Measurements from ENCODE around the gene TEX9.
"Not testable (repeated sequence)": the region's sequence is repeated elsewhere in the genome, so short reads cannot be mapped to it uniquely, and the experiment has no call there.

The TEX9 gene

DNA sequence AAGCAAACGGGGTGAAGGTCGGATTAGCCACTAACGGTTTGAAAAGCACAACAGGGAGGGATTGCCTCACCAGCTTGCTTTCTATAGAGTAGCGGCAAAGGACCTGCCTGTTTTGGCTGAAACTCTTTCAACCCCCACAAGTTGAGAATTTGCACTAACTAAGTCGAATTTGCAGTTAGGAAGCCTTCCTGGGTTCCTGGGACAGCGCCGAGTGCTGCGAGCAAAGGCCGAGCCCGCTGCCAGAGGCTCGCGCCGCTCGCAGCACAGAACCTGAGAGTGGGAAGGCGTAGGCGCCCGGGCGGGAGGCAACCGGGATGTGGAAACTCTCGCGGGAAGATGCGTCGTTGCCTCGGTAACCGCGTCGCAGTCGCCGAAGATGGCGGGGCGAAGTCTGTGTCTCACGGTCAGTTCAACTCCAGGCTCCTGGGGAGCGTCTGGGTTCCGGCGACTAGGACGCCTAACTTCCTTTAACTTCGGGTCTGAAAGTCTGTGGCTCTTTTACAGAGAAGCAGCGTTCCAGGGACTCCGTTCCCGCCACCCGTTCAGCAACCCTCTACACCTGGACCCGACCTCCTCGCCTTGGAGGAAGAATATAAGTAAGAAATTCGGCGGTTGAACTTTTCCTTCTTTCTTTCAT, at the start of gene TEX9:
TEX9 (plus strand) TSS at position 352 of the 637 bp plus-strand sequence; CDS start at position 377, 25 bp downstream.
- Mint-ChIP-seq H3K4me1 (peaks cover 9% of the 10 kb centered on the region), H3K9me3 (peaks cover 6% of the 10 kb centered on the region), H3K27ac (no peak within 1 kb of the TSS), H3K27me3 (peaks cover 32% of the 10 kb centered on the region), H3K4me3 (peak within 1 kb of the TSS; percentile 79), H3K36me3 (ENCODE audit: low read depth) (no peaks in the 10 kb centered on the region)
- DNase-seq (peak; percentile 80), ATAC-seq (peak; percentile 98)

DNA sequence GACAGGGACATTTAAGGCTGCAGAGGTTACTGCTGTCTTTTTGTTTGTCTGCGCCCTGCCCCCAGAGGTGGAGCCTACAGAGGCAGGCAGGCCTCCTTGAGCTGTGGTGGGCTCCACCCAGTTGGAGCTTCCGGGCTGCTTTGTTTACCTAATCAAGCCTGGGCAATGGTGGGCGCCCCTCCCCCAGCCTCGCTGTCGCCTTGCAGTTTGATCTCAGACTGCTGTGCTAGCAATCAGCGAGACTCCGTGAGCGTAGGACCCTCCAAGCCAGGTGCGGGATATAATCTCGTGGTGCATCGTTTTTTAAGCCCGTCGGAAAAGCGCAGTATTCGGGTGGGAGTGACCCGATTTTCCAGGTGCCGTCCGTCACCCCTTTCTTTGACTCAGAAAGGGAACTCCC, 48.7 kb upstream of the TEX9 start:
- not testable (repeated sequence) for H3K27ac Mint-ChIP-seq

DNA sequence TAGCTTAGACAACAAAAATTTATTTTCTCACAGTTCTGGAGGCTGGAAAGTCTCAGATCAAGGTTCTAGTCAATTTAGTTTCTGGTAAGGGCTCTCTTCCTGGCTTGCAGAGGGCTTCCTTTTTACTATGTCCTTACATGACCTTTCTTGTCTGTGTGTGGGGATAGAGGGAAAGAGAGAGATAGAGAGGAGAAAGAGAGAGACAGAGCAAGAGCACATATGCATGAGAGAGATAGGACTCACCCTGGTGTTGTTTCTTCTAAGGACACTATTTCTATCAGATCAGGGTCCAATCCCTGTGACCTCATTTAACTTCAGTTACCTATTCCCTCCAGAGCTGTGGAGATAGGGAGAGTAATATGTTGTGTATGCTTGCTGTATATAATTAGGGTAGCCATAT, 44.9 kb upstream of the TEX9 start:
- no peak overlapping the region for H3K27ac Mint-ChIP-seq
- H3K4me3 Mint-ChIP-seq, result no peak overlapping the region
- ATAC-seq, result no peak
- H3K9me3 Mint-ChIP-seq, result peaks cover 9% of the 10 kb centered on the region
- peaks cover 2% of the 10 kb centered on the region for H3K27me3 Mint-ChIP-seq
- no peak for DNase-seq
- no peaks in the 10 kb centered on the region for H3K36me3 Mint-ChIP-seq (ENCODE audit: low read depth)
- H3K4me1 Mint-ChIP-seq, result no peaks in the 10 kb centered on the region

More for the DNA sequence above, 48.7 kb upstream of the TEX9 start:
- H3K36me3 Mint-ChIP-seq (ENCODE audit: low read depth); DNase-seq; H3K4me1 Mint-ChIP-seq; H3K27me3 Mint-ChIP-seq; ATAC-seq; H3K4me3 Mint-ChIP-seq; H3K9me3 Mint-ChIP-seq: not testable (repeated sequence)

DNA sequence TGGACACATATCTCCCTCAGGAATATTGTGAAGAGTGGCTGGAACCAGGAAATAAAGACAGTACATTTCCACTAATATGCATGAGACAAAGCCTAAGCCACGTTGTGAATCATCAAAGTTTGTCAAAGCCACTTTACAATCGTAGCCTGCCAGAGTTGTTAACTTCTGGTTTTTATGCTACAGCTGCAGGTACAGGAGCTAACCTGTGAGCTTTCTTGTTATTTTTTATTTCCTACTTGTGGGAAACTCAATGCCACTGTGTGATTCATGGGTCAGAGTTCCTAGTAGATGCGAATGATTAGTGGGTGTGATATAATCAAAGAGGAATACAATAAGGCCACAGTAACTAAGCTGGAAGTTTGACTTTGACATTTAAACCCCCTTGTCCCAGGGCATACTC, 44.4 kb upstream of the TEX9 start:
- DNase-seq, result no peak
- no peaks in the 10 kb centered on the region for H3K36me3 Mint-ChIP-seq (ENCODE audit: low read depth)
- no peak overlapping the region for H3K27ac Mint-ChIP-seq
- peaks cover 2% of the 10 kb centered on the region for H3K27me3 Mint-ChIP-seq
- no peaks in the 10 kb centered on the region for H3K4me1 Mint-ChIP-seq
- ATAC-seq, result no peak
- H3K9me3 Mint-ChIP-seq, result peaks cover 9% of the 10 kb centered on the region
- no peak overlapping the region for H3K4me3 Mint-ChIP-seq

DNA sequence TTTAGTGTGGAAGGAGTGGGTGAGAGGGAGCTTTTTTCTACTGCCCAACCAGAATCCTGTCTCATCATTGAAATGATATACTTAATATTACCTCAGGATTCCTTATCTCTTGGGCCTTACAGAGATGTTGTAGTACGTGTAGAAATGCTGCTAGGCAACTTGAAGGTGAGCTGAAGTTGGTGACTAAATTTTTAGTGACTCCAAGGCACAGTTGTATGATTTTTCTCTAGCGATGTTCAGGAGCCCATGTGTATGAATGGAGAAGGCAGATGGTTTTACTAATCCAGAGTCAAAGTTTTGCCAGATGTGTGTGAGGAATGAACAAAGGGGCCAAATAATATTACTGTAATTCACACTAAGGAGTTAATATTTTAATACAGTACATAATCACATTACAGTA, 42.8 kb upstream of the TEX9 start:
- H3K4me3 Mint-ChIP-seq, result no peak overlapping the region

DNA sequence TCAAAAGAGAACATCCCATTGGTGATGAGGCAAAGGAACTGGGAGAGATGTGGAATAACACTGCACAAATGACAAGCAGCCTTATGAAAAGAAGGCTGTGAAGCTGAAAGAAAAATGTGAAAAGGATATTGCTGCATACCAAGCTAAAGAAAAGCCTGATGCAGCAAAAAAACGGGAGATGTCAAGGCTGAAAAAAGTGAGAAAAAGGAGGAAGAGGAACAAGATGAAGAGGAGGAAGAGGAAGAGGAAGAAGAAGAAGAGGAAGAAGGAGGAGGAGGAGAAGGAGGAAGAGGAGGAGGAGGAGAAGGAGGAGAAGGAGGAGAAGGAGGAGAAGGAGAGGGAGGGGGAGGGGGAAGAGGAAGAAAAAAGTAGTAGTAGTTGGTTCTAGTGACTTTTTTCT, 41.8 kb upstream of the TEX9 start:
- Mint-ChIP-seq H3K27ac (no peak overlapping the region), H3K36me3 (ENCODE audit: low read depth) (no peaks in the 10 kb centered on the region), H3K9me3 (peaks cover 8% of the 10 kb centered on the region), H3K4me1 (no peaks in the 10 kb centered on the region), H3K4me3 (no peak overlapping the region), H3K27me3 (peaks cover 2% of the 10 kb centered on the region)
- ATAC-seq (no peak), DNase-seq (no peak)

More for the DNA sequence above, 42.8 kb upstream of the TEX9 start:
- Mint-ChIP-seq H3K36me3 (ENCODE audit: low read depth) (no peaks in the 10 kb centered on the region), H3K27me3 (peaks cover 2% of the 10 kb centered on the region), H3K9me3 (peaks cover 12% of the 10 kb centered on the region), H3K27ac (no peak overlapping the region), H3K4me1 (no peaks in the 10 kb centered on the region)
- no peak for ATAC-seq
- DNase-seq, result no peak

DNA sequence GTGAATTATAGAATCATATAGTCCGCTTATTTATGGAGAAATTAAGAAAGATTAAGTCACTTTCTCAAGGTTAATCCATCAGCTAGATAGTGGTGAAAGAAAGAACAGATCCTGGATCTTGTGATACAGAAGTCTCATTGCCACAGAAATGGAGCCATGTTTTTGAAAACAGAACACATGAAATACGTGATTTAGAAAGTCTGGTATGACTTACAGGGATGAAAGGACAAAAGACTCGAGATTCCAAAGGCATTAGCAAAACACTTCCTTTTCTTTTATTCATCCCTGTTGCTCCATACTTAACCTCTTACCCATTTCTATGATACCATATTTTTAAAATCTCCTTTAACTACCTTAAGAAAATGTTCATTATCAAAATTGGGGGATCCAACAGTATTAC, 40.0 kb upstream of the TEX9 start:
- Mint-ChIP-seq H3K4me1 (no peaks in the 10 kb centered on the region), H3K27me3 (peaks cover 2% of the 10 kb centered on the region), H3K9me3 (peaks cover 17% of the 10 kb centered on the region), H3K4me3 (no peak overlapping the region), H3K27ac (no peak overlapping the region), H3K36me3 (ENCODE audit: low read depth) (no peaks in the 10 kb centered on the region)
- ATAC-seq (no peak), DNase-seq (no peak)

DNA sequence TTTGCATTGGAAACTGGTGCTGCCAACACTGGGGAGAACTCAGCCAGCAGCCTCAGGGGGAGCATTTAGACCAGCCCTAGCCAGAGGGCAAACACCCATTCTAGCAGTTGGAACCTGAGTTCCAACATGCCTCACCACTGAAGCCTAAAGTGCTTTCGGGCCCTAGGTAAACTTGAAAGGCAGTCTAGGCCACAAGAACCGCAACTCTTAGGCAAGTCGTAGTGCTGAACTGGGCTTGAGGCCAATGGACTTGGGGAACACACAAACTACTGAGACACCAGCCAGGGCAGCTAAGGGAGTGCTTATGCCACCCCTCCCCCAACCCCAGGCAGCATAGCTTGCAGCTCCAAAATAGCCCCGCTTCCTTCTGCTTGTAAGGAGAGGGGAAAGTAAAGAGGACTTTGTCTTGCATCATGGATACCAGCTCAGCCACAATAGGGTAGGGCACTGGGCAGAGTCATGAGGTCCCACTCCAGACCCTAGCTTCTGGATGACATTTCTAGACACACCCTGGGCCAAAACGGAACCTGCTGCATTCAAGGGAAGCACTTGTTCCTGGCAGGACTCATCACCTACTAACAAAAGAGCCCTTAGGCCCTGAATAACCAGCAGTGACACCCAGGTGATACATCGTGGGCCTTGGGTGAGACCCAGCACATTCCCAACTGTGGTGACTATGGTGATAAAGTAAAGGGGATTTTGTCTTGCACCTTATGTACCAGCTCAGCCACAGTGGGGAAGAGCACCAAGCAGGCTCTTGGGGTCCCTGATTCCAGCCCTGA, 37.3 kb upstream of the TEX9 start:
- H3K4me3 Mint-ChIP-seq, result no peak overlapping the region
- no peaks in the 10 kb centered on the region for H3K4me1 Mint-ChIP-seq
- H3K27ac Mint-ChIP-seq, result no peak overlapping the region
- H3K36me3 Mint-ChIP-seq (ENCODE audit: low read depth), result peaks cover 5% of the 10 kb centered on the region
- DNase-seq (no peak), ATAC-seq (no peak)
- peaks cover 30% of the 10 kb centered on the region for H3K9me3 Mint-ChIP-seq
- no peaks in the 10 kb centered on the region for H3K27me3 Mint-ChIP-seq

DNA sequence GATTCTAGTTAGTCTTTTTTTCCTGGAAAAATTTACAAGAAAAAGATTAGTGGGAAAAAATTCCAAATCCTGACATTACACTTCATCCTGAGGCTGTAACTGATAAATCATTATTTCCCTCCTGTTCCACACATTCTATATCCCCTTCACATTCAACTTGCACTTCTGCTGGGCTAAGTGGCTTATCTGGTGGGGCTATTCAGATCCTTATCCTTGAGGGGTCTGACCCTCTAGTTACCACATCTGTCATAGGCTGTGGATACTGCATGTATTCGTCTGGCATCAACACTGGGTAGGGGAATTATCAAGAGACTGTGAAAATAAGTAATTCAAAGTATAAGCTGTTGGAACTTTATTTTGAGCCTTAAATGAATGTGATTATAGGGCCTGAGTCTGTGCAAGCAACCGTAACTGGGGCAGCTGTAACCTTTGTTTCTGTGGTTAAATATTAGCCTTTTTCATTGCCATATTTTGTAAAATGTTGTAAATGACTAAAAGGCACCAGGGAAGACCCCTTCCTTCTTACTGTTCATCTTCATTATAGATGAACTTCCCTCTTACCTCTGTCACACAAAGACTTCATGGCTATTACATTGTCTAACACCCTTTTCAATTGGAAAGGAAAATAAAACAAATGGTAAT, 28.0 kb upstream of the TEX9 start:
- no peak for ATAC-seq
- no peak overlapping the region for H3K27ac Mint-ChIP-seq

DNA sequence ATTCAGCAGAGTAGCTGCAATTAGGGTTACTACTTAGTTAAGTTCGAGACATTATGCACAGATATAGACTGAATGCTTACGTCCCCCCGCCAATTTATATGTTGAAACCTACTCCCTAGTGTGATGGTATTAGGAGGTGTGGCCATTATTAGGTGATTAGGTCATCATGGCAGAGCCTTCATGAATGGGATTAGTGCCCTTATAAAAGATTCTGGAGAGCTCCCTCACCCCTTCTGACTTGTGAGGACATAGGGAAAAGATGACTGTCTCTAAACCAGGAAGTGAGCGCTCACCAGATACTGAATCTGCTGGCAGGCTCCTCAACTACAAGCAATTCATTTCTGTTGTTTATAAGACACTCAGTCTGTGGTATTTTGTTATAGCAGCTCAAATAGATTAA, 25.6 kb upstream of the TEX9 start:
- no peak for DNase-seq
- Mint-ChIP-seq H3K27ac (no peak overlapping the region), H3K4me1 (no peaks in the 10 kb centered on the region), H3K27me3 (peaks cover 3% of the 10 kb centered on the region), H3K4me3 (no peak overlapping the region), H3K36me3 (ENCODE audit: low read depth) (no peaks in the 10 kb centered on the region), H3K9me3 (peaks cover 7% of the 10 kb centered on the region)
- no peak for ATAC-seq

More for the DNA sequence above, 28.0 kb upstream of the TEX9 start:
- Mint-ChIP-seq H3K36me3 (ENCODE audit: low read depth) (peaks cover 2% of the 10 kb centered on the region), H3K4me3 (no peak overlapping the region), H3K27me3 (peaks cover 3% of the 10 kb centered on the region), H3K9me3 (peaks cover 29% of the 10 kb centered on the region), H3K4me1 (no peaks in the 10 kb centered on the region)
- DNase-seq, result no peak

DNA sequence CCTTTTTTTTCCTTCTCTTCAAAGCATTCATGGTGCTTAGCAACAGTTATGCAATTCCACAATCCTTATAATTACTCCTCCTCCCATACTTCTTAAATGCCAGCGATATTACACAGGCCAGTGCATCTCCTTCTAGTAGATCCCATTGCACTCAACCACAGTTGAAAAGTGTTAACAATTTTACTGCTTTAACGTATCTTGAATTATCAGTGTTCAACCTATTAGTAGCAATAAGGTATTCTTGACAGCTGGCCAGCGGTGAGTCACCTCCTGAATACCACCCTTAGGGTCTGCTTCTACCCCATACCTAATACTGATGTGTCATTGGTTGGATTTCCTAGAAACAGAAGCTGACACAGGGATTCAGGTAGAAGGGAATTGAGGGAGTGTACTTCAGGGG, 24.0 kb upstream of the TEX9 start:
- DNase-seq (no peak), ATAC-seq (no peak)
- Mint-ChIP-seq H3K4me1 (no peaks in the 10 kb centered on the region), H3K36me3 (ENCODE audit: low read depth) (no peaks in the 10 kb centered on the region), H3K4me3 (no peak overlapping the region), H3K27ac (no peak overlapping the region), H3K9me3 (no peaks in the 10 kb centered on the region), H3K27me3 (peaks cover 7% of the 10 kb centered on the region)

DNA sequence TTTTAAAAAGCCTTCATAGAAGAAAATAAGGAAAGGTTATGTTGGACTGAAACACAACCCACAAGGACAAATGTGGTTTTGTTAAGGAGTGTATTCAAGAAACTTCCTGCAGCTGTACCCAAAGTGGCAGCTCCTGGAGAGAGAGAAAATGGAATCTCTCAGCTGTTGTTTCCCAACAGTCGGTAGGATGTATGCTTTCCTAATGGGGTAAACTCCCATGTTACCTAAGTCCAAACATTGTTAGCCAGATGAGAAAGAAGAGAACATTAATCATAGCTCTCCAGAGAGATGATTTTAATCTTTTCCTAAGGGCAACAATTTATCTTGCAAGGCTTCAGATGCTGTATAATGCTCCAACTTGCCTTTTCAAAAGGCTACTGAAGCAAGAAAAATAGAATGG, 22.6 kb upstream of the TEX9 start:
- Mint-ChIP-seq H3K4me1 (no peaks in the 10 kb centered on the region), H3K27me3 (peaks cover 7% of the 10 kb centered on the region), H3K36me3 (ENCODE audit: low read depth) (no peaks in the 10 kb centered on the region), H3K4me3 (no peak overlapping the region), H3K27ac (no peak overlapping the region), H3K9me3 (no peaks in the 10 kb centered on the region)
- ATAC-seq, result no peak
- no peak for DNase-seq

DNA sequence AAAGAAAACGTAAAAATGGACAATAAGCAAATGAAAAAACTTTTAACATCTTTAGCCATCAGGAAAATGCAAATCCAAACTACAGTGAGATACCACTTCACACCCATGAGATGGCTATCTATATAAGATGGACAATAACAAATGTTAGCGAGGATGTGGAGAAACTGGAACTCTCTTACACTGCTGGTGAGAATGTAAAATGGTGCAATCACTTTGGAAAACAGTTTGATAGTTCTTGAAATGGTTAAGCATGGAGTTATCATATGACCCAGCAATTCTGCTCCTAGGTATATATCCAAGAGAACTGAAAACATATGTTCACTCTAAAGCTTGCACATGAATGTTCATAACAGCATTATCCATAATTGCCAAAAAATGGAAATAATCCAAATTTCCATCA, 21.3 kb upstream of the TEX9 start:
- H3K36me3 Mint-ChIP-seq (ENCODE audit: low read depth), result no peaks in the 10 kb centered on the region
- H3K27me3 Mint-ChIP-seq, result peaks cover 7% of the 10 kb centered on the region
- no peak overlapping the region for H3K27ac Mint-ChIP-seq
- ATAC-seq, result no peak
- no peak overlapping the region for H3K4me3 Mint-ChIP-seq
- no peaks in the 10 kb centered on the region for H3K9me3 Mint-ChIP-seq
- DNase-seq, result no peak
- H3K4me1 Mint-ChIP-seq, result no peaks in the 10 kb centered on the region

DNA sequence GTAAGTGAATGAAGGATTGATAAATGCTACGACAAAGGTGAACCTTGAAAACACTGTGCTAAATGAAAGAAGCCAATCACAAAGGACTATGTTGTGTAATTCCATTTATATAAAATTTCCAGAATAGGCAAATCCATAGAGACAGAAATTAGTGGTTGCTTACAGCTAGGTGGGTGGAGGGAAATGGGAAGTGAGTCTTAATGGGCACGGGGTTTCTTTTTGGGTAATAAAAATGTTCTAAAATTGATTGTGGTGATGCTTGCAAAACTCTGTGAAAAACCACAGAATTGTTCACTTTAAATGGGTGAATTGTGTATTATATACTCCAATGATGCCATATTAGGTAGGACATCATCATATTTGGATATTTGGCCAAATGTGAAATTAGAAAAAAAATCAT, 20.9 kb upstream of the TEX9 start:
- Mint-ChIP-seq H3K4me1 (no peaks in the 10 kb centered on the region), H3K9me3 (no peaks in the 10 kb centered on the region), H3K27ac (no peak overlapping the region), H3K4me3 (no peak overlapping the region), H3K27me3 (peaks cover 7% of the 10 kb centered on the region), H3K36me3 (ENCODE audit: low read depth) (no peaks in the 10 kb centered on the region)
- ATAC-seq (no peak), DNase-seq (no peak)

DNA sequence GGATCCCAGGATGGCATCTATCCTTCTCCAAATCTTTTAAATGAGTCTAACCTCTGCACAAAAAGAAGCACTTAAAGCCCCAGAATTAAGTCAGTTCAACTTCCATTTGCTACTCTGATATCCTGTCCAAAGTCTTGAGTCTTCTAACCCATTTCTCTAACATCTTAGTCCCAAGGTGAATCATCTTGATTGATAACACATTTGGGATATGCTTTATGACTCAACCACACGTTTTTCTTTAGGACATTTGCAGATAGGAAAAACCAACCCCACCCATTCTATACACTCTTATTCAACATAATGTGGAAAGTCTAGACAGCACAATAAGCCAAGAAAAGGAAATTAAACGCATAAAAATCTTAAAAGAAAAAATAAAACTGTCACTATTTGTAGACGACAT, 18.8 kb upstream of the TEX9 start:
- H3K36me3 Mint-ChIP-seq (ENCODE audit: low read depth), result no peaks in the 10 kb centered on the region

More for the DNA sequence above, 18.8 kb upstream of the TEX9 start:
- H3K4me1 Mint-ChIP-seq, result no peaks in the 10 kb centered on the region
- H3K9me3 Mint-ChIP-seq, result no peaks in the 10 kb centered on the region
- H3K4me3 Mint-ChIP-seq, result no peak overlapping the region
- ATAC-seq (no peak), DNase-seq (no peak)
- H3K27ac Mint-ChIP-seq, result no peak overlapping the region
- H3K27me3 Mint-ChIP-seq, result peaks cover 4% of the 10 kb centered on the region

All from activated naive CD8-positive, alpha-beta T cell treated with anti-CD3 and anti-CD28 coated beads, Interleukin-2, amount 50 U/mL, for 24 hours (primary cell).